Daoy (cell line): ENCODE data around the gene KRT35. TPM values are rescaled to one million over a fixed set of nuclear protein-coding genes. Genes with fewer than 3 reads are reported as not detected.

ENCODE experiments used
- DNase-seq: peaks from one replicate; pipeline ENCODE4 v3.0.0-alpha.2; 2015; ENCODE audit warnings: low read depth
- total RNA-seq: library from RNA; depleted of rRNA; stranded (reverse); fragments of >200 nt; shearing (Covaris generic); gene quantifications from 2 replicates; pipeline ENCODE4 v1.2.3, GENCODE V29; 2014; rRNA removed

Gene KRT35
- not detected in 2 replicates for total RNA-seq

DNA sequence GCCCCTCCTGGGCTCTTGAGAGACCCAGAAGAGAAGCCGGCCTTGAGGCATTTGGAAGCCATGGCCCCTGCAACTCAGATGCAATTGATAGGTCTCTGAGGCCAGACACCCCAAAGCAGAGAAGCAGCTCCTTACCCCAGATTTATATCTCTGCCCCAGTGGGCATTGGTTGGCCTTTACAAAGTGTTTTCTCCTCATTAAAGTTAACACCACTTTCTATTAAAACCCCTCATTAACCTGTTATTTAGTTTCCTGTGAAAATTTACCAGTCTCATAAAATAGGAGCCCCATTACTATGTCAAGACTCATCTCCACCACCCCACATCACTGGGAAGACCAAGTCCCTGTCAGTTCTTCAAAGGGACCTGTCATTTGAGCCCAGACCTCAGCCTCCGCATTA lies at the start of gene KRT35:
TSS of gene KRT35 (minus strand) at position 116 of the 400 bp plus-strand sequence. CDS start at position 62, 54 bp downstream.
- no peak for DNase-seq

DNA sequence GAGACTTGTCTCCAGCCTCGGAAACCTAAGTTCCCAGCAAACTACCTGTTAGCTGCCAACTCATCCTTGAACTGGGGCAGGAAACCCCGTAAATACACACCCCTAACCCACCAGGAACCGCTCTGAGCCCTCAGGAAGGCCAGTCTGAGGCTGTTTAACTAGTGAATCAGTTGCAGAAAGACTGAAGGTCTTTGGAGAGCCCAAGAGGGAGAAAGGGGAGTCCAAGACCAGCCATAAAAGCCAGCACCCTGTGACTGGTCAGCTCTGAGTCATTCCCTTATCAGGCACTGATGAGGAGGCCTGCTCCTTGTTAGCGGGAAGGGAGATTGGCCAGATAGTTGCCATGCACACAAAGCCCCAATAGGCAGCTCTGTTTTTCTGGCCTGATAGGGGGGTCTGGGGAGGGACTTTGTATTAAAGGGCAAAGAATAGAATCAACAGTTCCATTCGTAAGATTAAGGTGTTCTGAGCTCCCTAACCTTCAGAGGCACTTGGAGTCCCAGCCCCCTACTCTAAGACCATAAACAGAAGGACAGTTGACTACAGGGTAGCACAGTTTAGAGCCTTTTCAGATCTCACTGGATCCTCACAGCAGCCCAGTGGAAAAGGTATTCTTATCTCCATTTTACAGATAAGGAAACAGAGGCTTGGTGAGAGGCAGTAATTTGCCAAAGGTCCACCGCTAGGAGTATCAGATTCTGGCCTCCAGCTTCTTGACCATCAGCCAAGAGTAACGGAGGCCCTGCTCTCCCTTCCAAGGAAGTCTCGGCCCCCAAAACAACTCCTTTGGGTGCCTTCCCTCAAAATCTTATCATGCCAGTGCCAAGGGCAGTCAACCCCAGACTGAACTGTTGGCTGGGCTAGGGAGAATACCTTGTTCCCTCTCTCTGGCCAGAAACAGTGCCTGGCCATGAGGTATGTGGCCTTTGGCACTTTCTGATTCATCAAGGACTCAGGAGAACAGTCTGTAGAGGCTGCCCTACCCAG lies 49.4 kb upstream of the KRT35 start:
- DNase-seq, result peak; percentile 91

DNA sequence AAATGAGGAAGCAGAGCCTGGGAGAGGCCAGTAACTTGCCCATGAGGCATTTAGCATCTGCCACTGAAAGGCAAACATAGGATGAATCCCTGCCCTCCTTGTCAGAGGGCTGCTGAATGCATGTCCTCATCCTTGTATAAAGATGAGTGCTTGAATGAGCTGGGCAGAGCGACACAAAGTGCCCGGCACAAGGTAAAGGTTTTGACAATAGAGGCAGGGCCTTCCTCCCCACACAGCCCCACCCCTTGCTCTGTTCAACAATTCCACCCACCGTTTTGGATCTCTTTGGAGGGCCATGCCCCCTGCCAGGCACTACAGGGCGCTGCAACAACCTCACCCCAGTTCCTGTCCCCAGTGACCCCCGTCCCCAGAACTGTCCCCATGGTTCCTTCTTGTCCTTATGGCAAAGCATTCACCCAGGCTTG lies 48.6 kb upstream of the KRT35 start:
- no peak for DNase-seq

DNA sequence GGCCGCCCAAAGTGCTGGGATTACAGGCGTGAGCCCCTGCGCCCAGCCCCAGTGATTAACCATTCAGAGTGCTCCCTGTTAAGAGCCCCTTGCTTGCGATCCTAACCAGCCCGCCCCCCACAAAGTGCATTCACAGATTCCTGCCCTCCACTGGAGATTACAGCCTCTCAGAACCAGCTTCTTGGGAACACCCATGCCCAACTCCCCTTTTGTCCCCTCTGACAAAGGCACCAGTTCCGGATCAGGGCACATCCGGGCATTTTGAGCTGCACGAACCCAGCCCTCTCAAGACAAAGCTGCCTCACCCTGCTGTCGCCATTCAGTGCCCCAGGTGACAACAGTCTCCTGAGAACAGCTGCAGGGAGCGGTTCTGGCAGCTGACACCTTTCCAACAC lies 48.0 kb upstream of the KRT35 start:
- DNase-seq, result no peak

DNA sequence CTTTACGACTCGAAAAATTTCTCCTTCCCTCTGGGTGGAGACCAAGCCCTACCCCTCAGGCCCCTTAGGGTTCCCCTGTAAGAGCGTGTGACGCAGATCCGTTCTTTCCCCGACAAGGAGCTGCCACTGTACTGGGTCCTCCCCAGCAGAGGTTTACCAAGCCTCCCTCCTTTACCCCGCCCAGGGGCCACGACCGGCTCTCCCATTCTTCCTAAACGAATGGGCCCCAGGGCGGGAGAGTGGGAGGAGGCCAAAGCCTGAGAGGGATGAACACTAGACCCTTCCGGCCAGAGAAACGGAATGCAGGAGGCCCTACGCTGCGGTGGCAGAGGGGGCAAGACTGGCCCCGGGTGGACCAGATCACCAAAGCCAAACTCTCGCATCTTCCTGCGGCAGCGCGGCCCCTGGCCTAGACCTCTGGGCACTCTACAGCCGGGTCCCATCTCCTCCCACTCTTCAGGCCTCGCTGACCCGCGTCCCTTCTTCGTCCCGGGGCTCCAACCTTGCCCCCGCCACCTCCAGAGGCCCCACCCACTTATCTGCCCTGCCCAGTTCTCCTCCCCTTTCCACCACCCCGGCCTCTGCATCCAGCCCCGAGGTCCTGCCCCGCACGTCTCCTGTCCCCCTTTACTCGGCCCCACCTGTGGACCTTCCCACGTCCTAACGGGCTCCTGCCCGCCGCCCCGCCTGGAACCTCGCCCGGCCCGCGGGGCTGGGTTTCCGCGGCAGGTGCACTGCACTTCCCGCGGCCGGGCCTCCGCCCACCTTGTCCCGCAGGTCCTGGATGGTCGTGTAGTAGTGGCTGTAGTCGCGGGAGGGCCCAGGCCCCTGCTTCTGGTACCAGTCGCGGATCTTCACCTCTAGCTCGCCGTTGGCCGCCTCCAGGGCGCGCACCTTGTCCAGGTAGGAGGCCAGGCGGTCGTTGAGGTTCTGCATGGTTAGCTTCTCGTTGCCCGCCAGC lies 46.4 kb upstream of the KRT35 start:
- DNase-seq, result no peak

DNA sequence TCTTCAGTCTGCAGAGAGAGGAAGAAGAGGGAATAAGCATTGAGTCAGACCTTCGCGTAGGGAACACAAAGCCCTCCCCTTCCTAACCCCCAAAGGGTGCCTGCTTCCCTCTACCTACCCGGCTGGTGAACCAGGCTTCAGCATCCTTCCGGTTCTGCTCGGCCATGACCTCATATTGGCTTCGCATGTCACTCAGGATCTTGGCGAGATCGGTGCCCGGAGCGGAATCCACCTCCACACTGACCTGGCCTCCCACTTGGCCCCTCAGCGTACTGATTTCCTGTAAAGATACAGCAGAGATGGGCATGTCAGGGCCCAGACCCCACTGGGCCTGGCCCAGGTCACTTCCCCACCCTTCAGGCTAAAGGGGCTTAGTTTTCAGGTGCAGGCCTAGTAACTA lies 43.3 kb upstream of the KRT35 start:
- DNase-seq, result no peak

DNA sequence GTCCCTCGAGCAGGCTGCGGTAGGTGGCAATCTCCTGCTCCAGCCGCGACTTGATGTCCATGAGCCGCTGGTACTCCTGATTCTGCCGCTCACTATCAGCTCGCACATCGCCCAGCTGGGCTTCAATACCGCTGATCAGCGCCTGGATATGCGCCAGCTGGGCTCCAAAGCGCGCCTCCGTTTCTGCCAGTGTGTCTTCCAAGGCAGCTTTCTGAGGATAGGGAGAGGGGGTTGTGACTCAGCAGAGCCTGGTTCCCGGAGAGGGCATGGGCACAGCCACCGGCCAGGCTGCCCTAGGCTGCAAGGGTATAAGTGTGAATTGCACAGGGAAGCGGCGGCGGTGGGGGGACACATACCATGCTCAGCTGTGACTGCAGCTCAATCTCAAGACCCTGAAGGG lies 42.8 kb upstream of the KRT35 start:
- DNase-seq, result no peak

DNA sequence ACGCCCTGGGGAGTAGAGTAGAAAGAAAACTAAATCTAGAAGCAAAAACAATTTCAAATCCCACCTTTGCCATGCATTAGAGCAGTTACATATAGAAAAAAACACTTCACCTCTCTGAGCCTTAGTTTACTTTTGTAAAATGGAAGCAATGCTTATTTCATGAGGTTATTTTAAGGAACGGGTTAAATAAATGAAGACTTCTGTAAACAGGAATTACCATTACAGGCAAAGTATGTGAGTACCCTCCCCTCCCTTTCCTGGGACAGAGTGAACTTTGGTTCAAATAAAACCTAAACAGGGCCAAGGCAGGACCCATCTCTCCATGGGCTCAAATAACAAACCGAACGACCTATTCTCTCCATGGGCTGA lies 42.3 kb upstream of the KRT35 start:
- no peak for DNase-seq

DNA sequence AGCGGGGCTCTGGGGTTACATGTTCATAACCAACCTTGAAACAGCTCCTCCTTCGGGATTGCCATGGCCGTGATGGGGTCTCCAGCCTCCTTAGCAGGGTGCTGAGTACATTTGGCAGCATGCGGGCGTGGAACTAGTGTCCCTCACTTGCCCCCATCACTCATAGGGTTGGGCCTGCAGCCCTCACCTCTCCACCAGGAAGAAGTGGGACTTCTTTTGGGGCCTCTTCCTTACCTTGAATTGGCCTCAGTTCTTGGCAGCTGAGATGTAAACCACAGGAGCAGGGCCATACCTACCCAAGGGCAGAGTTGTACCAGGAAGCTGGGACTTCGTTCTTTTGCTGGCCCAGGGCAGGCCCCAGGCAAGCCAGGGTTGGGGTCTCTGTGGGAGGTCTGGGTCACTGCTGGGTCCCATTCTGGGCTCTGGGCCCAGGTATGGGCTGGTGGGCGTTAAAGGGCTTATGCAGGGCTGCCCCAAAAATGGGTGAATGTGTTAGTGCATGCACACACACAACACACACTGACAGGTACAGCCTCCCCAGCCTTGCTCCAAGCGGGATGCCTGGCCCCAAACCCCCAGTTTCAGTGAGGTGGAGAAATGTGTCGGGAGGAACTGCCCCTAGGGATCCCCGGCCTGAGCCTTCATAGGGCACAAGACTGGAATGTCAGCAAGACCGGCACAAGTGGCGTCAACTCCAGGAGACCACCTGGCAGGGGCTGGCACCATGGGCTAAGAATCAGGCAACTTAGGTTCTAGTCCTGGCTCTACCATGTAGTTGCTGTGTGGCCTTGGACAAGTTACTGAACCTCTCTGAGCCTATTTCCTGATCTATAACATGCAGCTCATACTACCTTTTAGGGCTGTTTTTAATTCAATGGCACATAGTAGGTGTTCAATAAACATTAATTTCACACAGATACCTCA lies 41.6 kb upstream of the KRT35 start:
- no peak for DNase-seq

DNA sequence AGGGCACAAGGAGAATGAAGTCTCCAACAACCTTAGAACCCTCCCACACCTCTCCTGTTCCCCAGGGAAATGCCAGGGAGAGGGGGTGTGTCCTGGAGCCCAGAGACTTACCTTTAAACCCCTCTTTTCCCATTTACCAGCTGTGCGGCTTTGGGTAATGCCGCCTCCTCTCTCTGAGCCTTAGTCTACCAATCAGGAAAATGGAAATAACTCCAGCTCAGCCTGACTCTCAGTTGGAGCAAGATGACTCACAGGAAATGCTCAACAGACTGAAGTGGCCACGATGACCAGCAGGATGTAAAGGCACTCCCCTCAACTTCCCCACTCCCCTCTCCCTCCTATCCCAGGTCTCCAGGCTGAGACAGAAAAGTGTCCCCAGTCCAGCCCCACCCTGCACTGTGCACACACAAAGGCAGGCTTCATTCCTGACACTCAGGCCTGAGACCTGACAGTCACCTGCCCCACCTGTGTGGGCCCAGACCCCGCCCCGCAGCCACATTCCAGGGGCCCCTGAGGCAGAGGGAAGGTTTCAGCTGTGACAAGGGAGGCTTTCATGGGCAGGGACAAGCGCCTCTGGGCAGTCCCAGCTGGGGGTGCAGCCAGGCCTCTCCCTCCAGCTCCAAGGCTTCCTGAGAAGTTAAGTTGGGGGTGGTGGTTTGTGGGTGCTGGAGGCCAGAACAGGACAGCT lies 40.8 kb upstream of the KRT35 start:
- peak; percentile 95 for DNase-seq

DNA sequence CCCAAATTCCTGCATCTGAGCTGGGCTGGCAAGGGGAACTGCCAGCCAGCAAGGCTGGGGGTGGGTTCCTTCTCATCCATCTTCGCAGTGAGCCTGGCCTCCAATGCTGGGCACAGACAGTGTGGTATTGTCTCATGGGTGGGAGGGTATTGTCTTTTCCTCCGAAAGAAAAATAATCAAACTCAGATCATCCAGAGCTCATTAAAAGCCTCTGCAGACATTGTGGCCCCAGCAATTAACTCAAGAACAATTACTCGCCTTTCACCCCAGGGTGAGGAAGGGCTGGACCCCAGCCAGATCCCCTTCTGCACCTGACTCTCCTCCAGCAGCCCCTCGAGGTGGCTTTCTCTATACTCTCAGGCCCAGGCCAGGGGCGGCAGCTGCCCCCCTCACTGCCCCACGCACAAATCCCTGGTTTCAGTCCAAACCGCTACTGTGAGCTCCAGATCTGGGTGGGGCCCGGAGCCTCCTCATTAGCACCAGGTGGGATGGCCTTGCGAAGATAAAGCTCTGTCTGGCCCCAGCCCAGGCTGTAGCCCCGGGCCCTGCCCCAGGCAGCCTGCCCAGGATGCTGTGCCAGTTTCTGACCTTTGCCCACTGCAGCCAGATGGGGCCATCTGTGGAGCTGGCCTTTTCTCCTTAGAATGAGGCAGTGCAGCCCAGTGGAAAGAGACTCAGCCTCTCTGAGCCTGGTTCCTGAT lies 40.0 kb upstream of the KRT35 start:
- peak; percentile 69 for DNase-seq

DNA sequence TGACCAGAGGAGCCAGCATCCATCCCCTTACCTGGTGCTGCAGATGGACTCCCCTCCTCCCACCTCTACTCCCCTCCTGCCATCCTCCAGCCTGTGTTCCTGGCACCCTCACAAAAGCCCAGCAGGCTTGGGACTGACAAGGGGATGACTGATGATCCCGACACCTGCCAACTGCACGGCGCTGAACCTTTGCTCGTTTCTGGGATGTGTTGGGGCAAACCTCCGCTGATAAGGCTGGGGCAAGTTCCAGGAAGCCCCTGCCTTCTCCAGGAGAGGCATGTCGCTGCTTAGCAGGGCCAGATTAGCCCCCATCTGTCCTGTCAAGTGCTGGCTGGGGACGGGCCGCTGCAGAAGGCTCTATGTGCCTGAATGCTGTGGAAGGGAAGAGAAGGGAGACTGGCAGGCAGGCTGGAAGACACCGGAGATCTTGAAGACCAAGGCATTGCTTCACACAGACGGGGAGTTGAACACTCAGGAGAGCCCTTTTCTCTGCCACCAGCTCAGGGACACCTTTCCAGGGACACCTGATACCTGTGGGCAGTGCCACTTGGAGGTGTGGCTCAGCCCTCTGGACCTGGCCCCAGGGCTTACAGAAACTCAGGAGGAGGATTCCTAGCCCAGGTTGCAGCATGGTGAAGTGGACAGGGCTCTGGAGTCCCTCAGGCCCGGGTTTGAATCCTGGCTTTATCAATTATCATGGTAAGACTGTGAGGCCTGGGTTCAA lies 38.7 kb upstream of the KRT35 start:
- no peak for DNase-seq

DNA sequence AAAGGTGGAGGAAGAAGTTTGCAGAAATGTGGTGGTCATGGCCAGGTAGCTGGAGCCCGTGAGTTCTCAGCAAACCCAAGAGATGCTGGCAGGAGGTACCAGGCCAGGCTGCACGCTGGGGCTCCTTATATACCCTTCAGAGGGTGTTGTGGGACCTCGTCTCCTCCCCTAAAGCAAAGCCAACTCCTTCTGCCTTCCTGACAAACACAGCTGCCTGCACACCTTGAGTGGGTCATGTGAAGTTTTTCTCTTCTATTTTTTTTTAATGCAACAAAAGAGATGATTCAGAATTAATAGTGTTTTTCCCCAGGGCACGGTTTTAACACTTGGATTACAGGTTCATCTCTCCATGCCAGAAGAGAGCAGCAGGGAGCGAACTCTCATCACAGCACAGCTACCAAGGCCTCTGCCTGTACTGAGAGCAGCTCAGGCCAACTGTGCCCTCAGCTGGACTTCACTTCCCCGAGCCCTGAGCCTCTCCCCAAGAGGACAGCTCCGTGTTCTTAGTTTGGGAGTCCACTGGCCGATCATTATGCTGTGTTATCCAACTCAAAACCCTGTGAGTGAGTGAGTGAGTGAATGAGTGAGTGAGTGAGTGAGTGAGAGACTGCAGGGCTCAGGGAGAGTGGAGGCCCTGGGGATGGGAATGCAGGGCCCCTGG lies 38.0 kb upstream of the KRT35 start, which contains the start of gene KRT15:
TSS of gene KRT15 (minus strand) at position 102 of the 661 bp plus-strand sequence. CDS start at position 39, 63 bp downstream.
- peak; percentile 59 for DNase-seq

DNA sequence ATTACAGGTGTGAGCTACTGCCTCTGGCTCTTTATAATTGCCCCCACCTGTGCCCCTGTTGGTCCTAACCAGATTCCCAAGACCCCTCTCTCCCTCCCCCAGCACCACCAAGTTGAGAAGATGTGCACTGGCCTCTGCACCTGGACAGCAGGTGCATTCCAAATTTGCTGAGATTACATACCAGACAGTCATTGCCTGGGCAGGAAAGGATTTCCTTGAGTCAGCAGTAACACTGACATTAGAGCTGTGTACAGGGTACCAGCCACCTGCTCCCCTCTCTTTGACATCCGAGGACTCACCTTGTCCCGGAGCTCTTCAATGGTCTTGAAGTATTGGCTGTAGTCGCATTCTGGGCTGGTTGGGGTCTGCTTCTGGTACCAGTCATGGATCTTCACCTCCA lies 37.1 kb upstream of the KRT35 start:
- no peak for DNase-seq

DNA sequence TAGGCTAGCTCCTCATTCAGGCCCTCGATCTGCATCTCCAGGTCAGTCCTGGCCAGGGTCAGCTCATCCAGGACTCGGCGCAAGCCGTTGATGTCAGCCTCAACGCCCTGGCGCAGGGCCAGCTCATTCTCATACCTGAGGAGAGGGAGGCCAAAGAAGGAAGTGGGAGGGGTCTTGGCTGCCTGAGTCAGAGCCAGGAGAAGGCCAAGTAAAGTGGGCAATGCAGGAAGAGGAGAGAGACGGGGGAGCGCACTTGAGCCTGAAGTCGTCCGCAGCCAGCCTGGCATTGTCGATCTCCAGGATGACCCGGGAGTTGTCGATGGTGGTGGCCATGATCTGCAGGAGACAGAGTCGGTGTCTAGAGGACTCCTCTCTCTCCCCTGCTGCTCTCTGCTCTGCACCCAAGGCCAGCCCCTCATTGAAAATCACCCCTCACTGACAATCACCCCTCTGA lies 35.9 kb upstream of the KRT35 start:
- no peak for DNase-seq

DNA sequence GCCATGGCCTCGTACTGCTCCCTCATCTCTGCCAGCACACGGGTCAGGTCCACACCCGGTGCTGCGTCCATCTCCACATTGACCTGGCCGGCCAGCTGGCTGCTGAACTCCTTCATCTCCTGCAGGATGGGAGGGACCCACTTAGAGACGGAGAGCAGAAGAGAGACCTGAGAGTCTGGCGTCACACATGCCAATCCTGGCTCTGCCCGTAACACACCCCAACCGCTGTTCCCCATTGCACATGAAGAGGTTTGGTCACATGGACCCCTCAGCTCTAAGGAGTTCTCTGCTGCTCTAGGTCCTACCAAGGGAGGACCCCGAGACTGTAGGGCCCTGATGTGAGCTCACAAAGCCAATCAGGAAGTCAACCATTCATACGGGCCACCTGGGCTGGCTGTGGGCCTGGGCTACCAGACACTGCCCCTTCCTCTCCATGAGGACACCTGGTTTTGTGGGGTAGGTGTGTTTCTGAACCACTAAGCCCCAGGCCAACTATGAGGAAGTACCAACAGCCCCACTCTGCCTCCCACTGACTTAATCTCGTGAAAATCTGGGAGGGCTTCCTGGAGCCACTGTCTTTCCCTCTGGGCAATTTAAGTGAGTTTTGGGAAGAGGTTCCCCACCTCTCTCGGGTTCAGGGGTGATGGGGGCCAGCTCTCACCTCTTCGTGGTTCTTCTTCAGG lies 35.3 kb upstream of the KRT35 start:
- DNase-seq, result no peak

DNA sequence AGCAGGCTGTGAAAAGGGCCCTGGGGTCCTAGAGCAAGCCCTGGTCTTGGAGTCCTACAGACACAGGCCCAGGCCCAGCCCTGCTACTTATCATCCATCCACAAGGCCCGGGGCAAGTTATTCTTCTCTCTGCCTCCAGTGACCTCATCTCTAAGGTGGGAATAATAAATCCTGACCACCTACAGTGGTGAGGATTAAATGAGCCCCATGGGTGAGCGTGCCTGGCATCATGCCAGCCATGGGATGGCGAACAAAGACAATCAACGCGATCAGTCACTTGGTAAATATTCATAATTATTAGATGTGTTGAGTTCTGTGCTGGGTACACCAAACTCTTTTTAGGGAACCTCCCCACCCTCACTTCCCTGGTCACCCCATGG lies 32.2 kb upstream of the KRT35 start:
- peak; percentile 39 for DNase-seq
